ENCODE data around the gene VTI1A. TPM values are rescaled to one million over a fixed set of nuclear protein-coding genes. Genes with fewer than 3 reads are reported as not detected.

The VTI1A gene
- total RNA-seq, 1 experiment from 2014 or later, result 22.0 TPM

GRCh38 chr10:112755446-112756234, 308.6 kb downstream of the VTI1A start:
- TF ChIP-seq CTCF (conservative IDR thresholded peaks at IDR 0.05), result no peak
- H2AFZ ChIP-seq (ENCODE audit: low read length), result no peak overlapping the region
- Mint-ChIP-seq H3K27ac (no peak overlapping the region), H3K9me3 (no peaks in the 10 kb centered on the region), H3K4me1 (peaks cover 24 to 25% of the 10 kb centered on the region in 2 experiments), H3K4me3 (no peak overlapping the region; a peak in 1 of 5 replicates), H3K36me3 (ENCODE audit: insufficient read depth in 1 of 3, low read depth in 3 of 3) (no peaks in the 10 kb centered on the region; a peak in 1 of 7 replicates), H3K27me3 (ENCODE audit: low read depth) (no peaks in the 10 kb centered on the region)
- H2BK15ac ChIP-seq (ENCODE audit: low read depth, low read length), result no peak overlapping the region
- H3T11ph ChIP-seq (ENCODE audit: low read length), result no peak overlapping the region
- no CpG with 5 or more reads among the region's 12 CpGs for WGBS (ENCODE audit: extremely low coverage, insufficient read length, low lambda C conversion rate)
- H3K23me2 ChIP-seq (ENCODE audit: insufficient read length, low read depth, low read length, poor library complexity, severe bottlenecking), result no peaks in the 10 kb centered on the region
- no peak overlapping the region for H2BK12ac ChIP-seq (ENCODE audit: insufficient read length, low read depth, low read length)
- no peak overlapping the region for H2BK20ac ChIP-seq (ENCODE audit: low read depth, low read length, poor library complexity, severe bottlenecking)
- H3K9me3 ChIP-seq (ENCODE audit: control insufficient read depth, low read depth, low read length), result no peaks in the 10 kb centered on the region
- no peak overlapping the region for H2AK5ac ChIP-seq (ENCODE audit: insufficient read length, low read length)
- H4K5ac ChIP-seq (ENCODE audit: insufficient read length, low read depth, low read length), result no peak overlapping the region
- H2BK5ac ChIP-seq (ENCODE audit: insufficient read length, low read length), result no peak overlapping the region
- H3K27ac ChIP-seq (ENCODE audit: insufficient read length, low read depth, low read length), result no peak overlapping the region
- H4K20me1 ChIP-seq (ENCODE audit: control insufficient read depth, insufficient read depth, insufficient read length), result no peaks in the 10 kb centered on the region
- no peaks in the 10 kb centered on the region for H3K27me3 ChIP-seq (ENCODE audit: insufficient read depth, low read length)
- H2BK120ac ChIP-seq (ENCODE audit: low read depth, low read length, poor library complexity, severe bottlenecking), result no peak overlapping the region
- H3K79me2 ChIP-seq (ENCODE audit: insufficient read depth, low read length), result no peaks in the 10 kb centered on the region
- H3K4me2 ChIP-seq (ENCODE audit: insufficient read depth, insufficient read length, low read length), result no peak overlapping the region
- no peak overlapping the region for H3K56ac ChIP-seq (ENCODE audit: insufficient read length, low read depth, low read length)
- no peak overlapping the region for H3K4ac ChIP-seq (ENCODE audit: low read depth, low read length)
- peaks cover 2% of the 10 kb centered on the region; the same call in 1 of the 2 replicates for H3K4me1 ChIP-seq (ENCODE audit: insufficient read depth, low read length)
- H3K9ac ChIP-seq (ENCODE audit: extremely low read depth, insufficient read length, low read length), result no peak overlapping the region
- no peak overlapping the region for H3K23ac ChIP-seq (ENCODE audit: insufficient read length, low read depth, low read length)
- H3K14ac ChIP-seq (ENCODE audit: insufficient read depth, low read length), result no peak overlapping the region
- H3K18ac ChIP-seq (ENCODE audit: insufficient read length, low read depth, low read length), result no peak overlapping the region
- no peaks in the 10 kb centered on the region for H3K79me1 ChIP-seq (ENCODE audit: insufficient read depth, low read depth, low read length, poor library complexity, severe bottlenecking)
- H4K91ac ChIP-seq (ENCODE audit: insufficient read length, low read depth, low read length), result no peak overlapping the region
- no peak overlapping the region for H4K8ac ChIP-seq (replicated peaks; ENCODE audit: insufficient read length, low read depth, low read length)
- no peak for DNase-seq

All from H9 (cell line).